Hindlimb muscle (tissue), 1 donor: ENCODE data around the gene ROBO4. TPM values are rescaled to one million over a fixed set of nuclear protein-coding genes. Genes with fewer than 3 reads are reported as not detected.

ENCODE experiments used
- DNase-seq: peaks from one replicate; pipeline ENCODE4 v3.0.0-alpha.2; 2013
- polyA plus RNA-seq: library from polyadenylated mRNA; unstranded; fragments of 120-200 nt; gene quantifications from one replicate; pipeline ENCODE4 v1.2.1, GENCODE V29; 2013; ENCODE audit not compliant: insufficient read length

Gene ROBO4
- polyA plus RNA-seq: 43.3 TPM

GRCh38 chr11:124897674-124898262, at the start of gene ROBO4:
TSS of gene ROBO4 (minus strand) at chr11:124897865. CDS start at chr11:124897795, 70 bp downstream.
- DNase-seq: no peak

GRCh38 chr11:124946735-124947141, 49.1 kb upstream of the ROBO4 start:
- DNase-seq: no peak

GRCh38 chr11:124945826-124946225, 48.2 kb upstream of the ROBO4 start:
- no peak for DNase-seq

GRCh38 chr11:124944565-124944964, 46.9 kb upstream of the ROBO4 start:
- no peak for DNase-seq

- no peak for DNase-seq
These were observed 46.1 kb upstream of the ROBO4 start for GRCh38 chr11:124943741-124944140.

GRCh38 chr11:124943254-124943616, 45.6 kb upstream of the ROBO4 start:
- DNase-seq: no peak

- no peak for DNase-seq
These were observed 45.0 kb upstream of the ROBO4 start for GRCh38 chr11:124942466-124943253.

- no peak for DNase-seq
These were observed 44.0 kb upstream of the ROBO4 start for GRCh38 chr11:124941703-124942102.

GRCh38 chr11:124938970-124939369, 41.3 kb upstream of the ROBO4 start:
- no peak for DNase-seq

- DNase-seq: no peak
These were observed 40.6 kb upstream of the ROBO4 start for GRCh38 chr11:124938206-124938765.

GRCh38 chr11:124937336-124937935, 39.8 kb upstream of the ROBO4 start:
- DNase-seq: no peak

GRCh38 chr11:124935548-124936514, 38.2 kb upstream of the ROBO4 start, which contains the start of gene HEPACAM:
TSS of gene HEPACAM (minus strand) at chr11:124936047. CDS start at chr11:124936006, 41 bp downstream.
- DNase-seq: no peak

GRCh38 chr11:124934862-124935547, 37.3 kb upstream of the ROBO4 start:
- no peak for DNase-seq

- DNase-seq: no peak
These were observed 33.1 kb upstream of the ROBO4 start for GRCh38 chr11:124930799-124931198.

- DNase-seq: no peak
These were observed 31.4 kb upstream of the ROBO4 start for GRCh38 chr11:124928942-124929665.

- DNase-seq: no peak
These were observed 25.6 kb upstream of the ROBO4 start for GRCh38 chr11:124923296-124923695.

GRCh38 chr11:124922831-124923230, 25.2 kb upstream of the ROBO4 start:
- DNase-seq: no peak

- DNase-seq: peak; percentile 68
These were observed 23.4 kb upstream of the ROBO4 start for GRCh38 chr11:124920870-124921609.

GRCh38 chr11:124920356-124920755, 22.7 kb upstream of the ROBO4 start:
- DNase-seq: no peak

- DNase-seq: no peak
These were observed 22.2 kb upstream of the ROBO4 start for GRCh38 chr11:124919898-124920297.
